OCI-LY1 (cell line): Measurements from ENCODE around the gene LRP6.

ENCODE experiments used
- EZH2 ChIP-seq: fragments of 200-600 bp; sonication (generic), shearing (Covaris generic); IDR thresholded peaks from 2 replicates; pipeline ENCODE4 v1.8.0; 2017; ENCODE audit warnings: borderline replicate concordance, mixed run types, mild to moderate bottlenecking, antibody characterized with exemption, low read length, moderate library complexity, mixed read lengths
- TF ChIP-seq, protein P1 (sequence below): fragments of 200-600 bp; sonication (generic), shearing (Covaris generic); IDR thresholded peaks from 2 replicates; pipeline ENCODE4 v1.5.1; 2017; ENCODE audit warnings: mild to moderate bottlenecking, antibody characterized with exemption, low read length, moderate library complexity, mixed read lengths

- TF ChIP-seq, protein P1, sequence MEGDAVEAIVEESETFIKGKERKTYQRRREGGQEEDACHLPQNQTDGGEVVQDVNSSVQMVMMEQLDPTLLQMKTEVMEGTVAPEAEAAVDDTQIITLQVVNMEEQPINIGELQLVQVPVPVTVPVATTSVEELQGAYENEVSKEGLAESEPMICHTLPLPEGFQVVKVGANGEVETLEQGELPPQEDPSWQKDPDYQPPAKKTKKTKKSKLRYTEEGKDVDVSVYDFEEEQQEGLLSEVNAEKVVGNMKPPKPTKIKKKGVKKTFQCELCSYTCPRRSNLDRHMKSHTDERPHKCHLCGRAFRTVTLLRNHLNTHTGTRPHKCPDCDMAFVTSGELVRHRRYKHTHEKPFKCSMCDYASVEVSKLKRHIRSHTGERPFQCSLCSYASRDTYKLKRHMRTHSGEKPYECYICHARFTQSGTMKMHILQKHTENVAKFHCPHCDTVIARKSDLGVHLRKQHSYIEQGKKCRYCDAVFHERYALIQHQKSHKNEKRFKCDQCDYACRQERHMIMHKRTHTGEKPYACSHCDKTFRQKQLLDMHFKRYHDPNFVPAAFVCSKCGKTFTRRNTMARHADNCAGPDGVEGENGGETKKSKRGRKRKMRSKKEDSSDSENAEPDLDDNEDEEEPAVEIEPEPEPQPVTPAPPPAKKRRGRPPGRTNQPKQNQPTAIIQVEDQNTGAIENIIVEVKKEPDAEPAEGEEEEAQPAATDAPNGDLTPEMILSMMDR = no peak
- TF ChIP-seq EZH2 = no peak
Measured at GRCh38 chr12:12195081-12195480, 71.8 kb downstream of the LRP6 start.
